CD14-positive monocyte (primary cell): ENCODE measurements around the gene GAREM1. TPM values are rescaled to one million over a fixed set of nuclear protein-coding genes. Genes with fewer than 3 reads are reported as not detected.

Experiments used
- DNase-seq, 3 donors: peaks; one replicate each; pipeline ENCODE4 v3.0.0-alpha.2; 2011 to 2022
- H2AFZ ChIP-seq: 2 replicates; pipeline ENCODE4 v1.6.0; 2012; ENCODE audit warnings: mild to moderate bottlenecking, low read depth, low read length, inconsistent platforms; ENCODE audit not compliant: insufficient read depth, poor library complexity, severe bottlenecking
- H3K27ac ChIP-seq, 2 donors: 1 replicate in 1 of 2; 2 replicates in 1 of 2; pipeline ENCODE4 v1.5.1; 2012 to 2013; ENCODE audit warnings: low read length in 2 of 2, control low read depth in 1 of 2, inconsistent platforms in 1 of 2, low read depth in 1 of 2, mild to moderate bottlenecking in 1 of 2
- H3K27me3 ChIP-seq, 2 donors: one replicate each; pipeline versions ENCODE4 v1.6.0 to v1.6.1; 2011 to 2013; ENCODE audit warnings: low read length in 2 of 2; ENCODE audit not compliant: control insufficient read depth in 2 of 2, insufficient read depth in 2 of 2
- H3K36me3 ChIP-seq, 2 donors: replicated peaks in 1 of 2; 1 replicate in 1 of 2; 2 replicates in 1 of 2; pipeline versions ENCODE4 v1.5.1 to v1.6.1; 2012 to 2013; ENCODE audit warnings: low read length in 2 of 2, control low read depth in 1 of 2, inconsistent platforms in 1 of 2, mild to moderate bottlenecking in 1 of 2; ENCODE audit not compliant: insufficient read depth in 2 of 2, control insufficient read depth in 1 of 2
- H3K4me1 ChIP-seq, 2 donors: 1 replicate in 1 of 2; 2 replicates in 1 of 2; pipeline versions ENCODE4 v1.5.1 to v1.6.1; 2012 to 2013; ENCODE audit warnings: low read length in 2 of 2, control low read depth in 1 of 2, inconsistent platforms in 1 of 2, mild to moderate bottlenecking in 1 of 2, moderate library complexity in 1 of 2; ENCODE audit not compliant: insufficient read depth in 2 of 2, control insufficient read depth in 1 of 2
- H3K4me2 ChIP-seq: replicated peaks from 2 replicates; pipeline ENCODE3; 2012; ENCODE audit warnings: low read length, moderate library complexity, mild to moderate bottlenecking; ENCODE audit not compliant: poor library complexity, severe bottlenecking; ENCODE audit errors: extremely low read depth
- H3K4me3 ChIP-seq, 3 experiments: fragments of 200-600 bp in 1 of 3; sonication (generic) in 1 of 3; replicated peaks in 1 of 3; 1 replicate in 2 of 3; 2 replicates in 1 of 3; pipeline ENCODE4 v1.5.1; 2011 to 2013; ENCODE audit warnings: low read length in 3 of 3, mild to moderate bottlenecking in 3 of 3, control low read depth in 2 of 3, low read depth in 2 of 3, inconsistent platforms in 1 of 3, moderate library complexity in 1 of 3
- H3K79me2 ChIP-seq: 2 replicates; pipeline ENCODE4 v1.6.0; 2012; ENCODE audit warnings: mild to moderate bottlenecking, control low read depth, inconsistent platforms, low read length, moderate library complexity; ENCODE audit not compliant: insufficient read depth
- H3K9ac ChIP-seq: 2 replicates; pipeline ENCODE4 v1.6.0; 2017; ENCODE audit warnings: low read length, mild to moderate bottlenecking; ENCODE audit not compliant: insufficient read depth, poor library complexity, severe bottlenecking
- H3K9me3 ChIP-seq, 2 donors: replicated peaks in 1 of 2; 1 replicate in 1 of 2; 2 replicates in 1 of 2; pipeline versions ENCODE4 v1.5.1 to v1.6.1; 2012 to 2013; ENCODE audit warnings: low read length in 2 of 2, control low read depth in 1 of 2; ENCODE audit not compliant: control insufficient read depth in 1 of 2, insufficient read depth in 1 of 2
- H4K20me1 ChIP-seq: 2 replicates; pipeline ENCODE4 v1.6.0; 2012; ENCODE audit warnings: mild to moderate bottlenecking, low read length, control low read depth, moderate library complexity; ENCODE audit not compliant: insufficient read depth
- H3K27ac Mint-ChIP-seq, 7 donors: one replicate each; pipeline ENCODE4 v1.8.0; 2020; ENCODE audit warnings: mild to moderate bottlenecking in 7 of 7, mixed read lengths in 7 of 7, moderate library complexity in 6 of 7, inconsistent platforms in 2 of 7
- H3K27me3 Mint-ChIP-seq, 3 donors: one replicate each; pipeline ENCODE4 v1.8.0; 2021 to 2022; ENCODE audit warnings: low read depth in 3 of 3, mild to moderate bottlenecking in 3 of 3, mixed read lengths in 3 of 3, moderate library complexity in 3 of 3, inconsistent platforms in 1 of 3
- H3K36me3 Mint-ChIP-seq, 2 donors: one replicate each; pipeline ENCODE4 v1.8.0; 2020; ENCODE audit warnings: mixed read lengths in 2 of 2, inconsistent platforms in 1 of 2, mild to moderate bottlenecking in 1 of 2
- H3K4me1 Mint-ChIP-seq: one replicate; pipeline ENCODE4 v1.8.0; 2020; ENCODE audit warnings: mild to moderate bottlenecking, mixed read lengths
- H3K4me3 Mint-ChIP-seq, 2 donors: one replicate each; pipeline ENCODE4 v1.8.0; 2020; ENCODE audit warnings: mild to moderate bottlenecking in 2 of 2, mixed read lengths in 2 of 2, moderate library complexity in 1 of 2
- H3K9me3 Mint-ChIP-seq, 7 donors: one replicate each; pipeline ENCODE4 v1.8.0; 2020 to 2022; ENCODE audit warnings: mixed read lengths in 7 of 7, mild to moderate bottlenecking in 6 of 7, moderate library complexity in 6 of 7, inconsistent platforms in 2 of 7
- WGBS: methylation state at CpG from one replicate; pipeline ENCODE4 v1.1.5; 2013; ENCODE audit warnings: missing lambda C conversion rate; ENCODE audit not compliant: insufficient coverage; 5-methylcytosine and 5-hydroxymethylcytosine counted together
- intact Hi-C, 2 donors: fragments of 100-400 bp; cut with micrococcal nuclease; formaldehyde crosslinking; loops; one replicate each; pipeline versions ENCODE4 v1.15.0 to v1.15.1; 2023
- polyA plus RNA-seq, 3 donors: library from polyadenylated mRNA; depleted of rRNA in 1 of 3; unstranded in 2 of 3; stranded (reverse) in 1 of 3; fragments of 300-500 nt in 2 of 3; fragments of >200 nt in 1 of 3; fragmentation: Illumina TruSeq in 2 of 3; gene quantifications; 1 replicate in 2 of 3; 2 replicates in 1 of 3; pipeline ENCODE4 v1.2.3, GENCODE V29; 2012 to 2021
- TF ChIP-seq, protein P1 (sequence below): fragments of 200-600 bp; IDR thresholded peaks from one replicate; pipeline ENCODE4 v1.8.0; 2022; ENCODE audit warnings: antibody characterized with exemption, mild to moderate bottlenecking

GAREM1 gene
- polyA plus RNA-seq, 3 donors, result 0.24 TPM; not detected in 2

DNA sequence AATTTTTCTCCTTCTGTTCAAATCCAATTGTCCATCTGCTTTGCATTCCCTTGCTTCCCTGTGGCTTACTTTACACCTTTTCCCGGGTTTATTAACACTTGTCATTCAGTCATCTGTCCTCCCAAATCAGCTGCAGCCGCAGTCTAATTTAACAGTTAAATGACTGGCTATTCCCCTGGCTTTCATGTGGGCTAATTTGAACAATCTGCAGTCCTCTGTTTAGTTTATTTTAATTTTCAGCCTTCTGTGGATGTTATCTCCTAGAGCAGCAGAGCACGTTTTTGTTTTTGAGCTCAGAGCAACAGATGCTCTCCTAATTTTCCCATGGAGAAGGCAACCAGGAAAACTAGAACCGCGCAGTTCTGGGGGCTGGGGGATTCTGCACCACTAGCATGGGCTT, 225.8 kb downstream of the GAREM1 start:
- Histone ChIP-seq H3K9ac (no peak overlapping the region), H2AFZ (no peak overlapping the region), H3K9me3 (no peaks in the 10 kb centered on the region), H3K4me2 (no peak overlapping the region), H3K4me3 (no peak overlapping the region), H3K27ac (no peak overlapping the region), H4K20me1 (no peaks in the 10 kb centered on the region), H3K4me1 (no peaks in the 10 kb centered on the region), H3K27me3 (no peaks in the 10 kb centered on the region), H3K79me2 (no peaks in the 10 kb centered on the region), H3K36me3 (no peaks in the 10 kb centered on the region)
- Mint-ChIP-seq H3K36me3 (no peaks in the 10 kb centered on the region), H3K27me3 (peaks cover 0 to 3% (median 3%) of the 10 kb centered on the region in 3 donors), H3K9me3 (peaks cover 0 to 3% (median 0%) of the 10 kb centered on the region in 7 donors), H3K4me3 (no peak overlapping the region), H3K27ac (no peak overlapping the region), H3K4me1 (no peaks in the 10 kb centered on the region)
- TF ChIP-seq, protein P1, sequence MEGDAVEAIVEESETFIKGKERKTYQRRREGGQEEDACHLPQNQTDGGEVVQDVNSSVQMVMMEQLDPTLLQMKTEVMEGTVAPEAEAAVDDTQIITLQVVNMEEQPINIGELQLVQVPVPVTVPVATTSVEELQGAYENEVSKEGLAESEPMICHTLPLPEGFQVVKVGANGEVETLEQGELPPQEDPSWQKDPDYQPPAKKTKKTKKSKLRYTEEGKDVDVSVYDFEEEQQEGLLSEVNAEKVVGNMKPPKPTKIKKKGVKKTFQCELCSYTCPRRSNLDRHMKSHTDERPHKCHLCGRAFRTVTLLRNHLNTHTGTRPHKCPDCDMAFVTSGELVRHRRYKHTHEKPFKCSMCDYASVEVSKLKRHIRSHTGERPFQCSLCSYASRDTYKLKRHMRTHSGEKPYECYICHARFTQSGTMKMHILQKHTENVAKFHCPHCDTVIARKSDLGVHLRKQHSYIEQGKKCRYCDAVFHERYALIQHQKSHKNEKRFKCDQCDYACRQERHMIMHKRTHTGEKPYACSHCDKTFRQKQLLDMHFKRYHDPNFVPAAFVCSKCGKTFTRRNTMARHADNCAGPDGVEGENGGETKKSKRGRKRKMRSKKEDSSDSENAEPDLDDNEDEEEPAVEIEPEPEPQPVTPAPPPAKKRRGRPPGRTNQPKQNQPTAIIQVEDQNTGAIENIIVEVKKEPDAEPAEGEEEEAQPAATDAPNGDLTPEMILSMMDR, result no peak
- WGBS, result 83% methylated on average over 1 of the region's 5 CpGs
- intact Hi-C loops, result no loop called here
- DNase-seq, result no peak

GRCh38 chr18:32243358-32243757, 227.3 kb downstream of the GAREM1 start:
- H3K4me1 Mint-ChIP-seq, result no peaks in the 10 kb centered on the region
- peaks cover 0 to 3% (median 3%) of the 10 kb centered on the region in 3 donors for H3K27me3 Mint-ChIP-seq
- H4K20me1 ChIP-seq, result no peaks in the 10 kb centered on the region
- no peak overlapping the region for H3K4me2 ChIP-seq
- no peak overlapping the region for H3K27ac Mint-ChIP-seq
- TF ChIP-seq, protein P1, result no peak
- H3K9ac ChIP-seq, result no peak overlapping the region
- no peak overlapping the region for H3K4me3 ChIP-seq
- no peaks in the 10 kb centered on the region for H3K9me3 ChIP-seq
- H3K4me3 Mint-ChIP-seq, result no peak overlapping the region
- H3K27ac ChIP-seq, result no peak overlapping the region
- no peak overlapping the region for H2AFZ ChIP-seq
- H3K36me3 Mint-ChIP-seq, result no peaks in the 10 kb centered on the region
- H3K36me3 ChIP-seq, result no peaks in the 10 kb centered on the region
- intact Hi-C loops, result no loop called here
- H3K27me3 ChIP-seq, result no peaks in the 10 kb centered on the region
- no peaks in the 10 kb centered on the region for H3K79me2 ChIP-seq
- H3K9me3 Mint-ChIP-seq, result peaks cover 0 to 3% (median under 1%) of the 10 kb centered on the region in 7 donors
- 88% methylated on average over 6 of the region's 6 CpGs for WGBS
- no peaks in the 10 kb centered on the region for H3K4me1 ChIP-seq
- no peak for DNase-seq
